ENCODE results near the gene HORMAD2.
A peak's percentile ranks its signal among the peaks of the same experiment; 100 is the strongest.

Gene HORMAD2

DNA sequence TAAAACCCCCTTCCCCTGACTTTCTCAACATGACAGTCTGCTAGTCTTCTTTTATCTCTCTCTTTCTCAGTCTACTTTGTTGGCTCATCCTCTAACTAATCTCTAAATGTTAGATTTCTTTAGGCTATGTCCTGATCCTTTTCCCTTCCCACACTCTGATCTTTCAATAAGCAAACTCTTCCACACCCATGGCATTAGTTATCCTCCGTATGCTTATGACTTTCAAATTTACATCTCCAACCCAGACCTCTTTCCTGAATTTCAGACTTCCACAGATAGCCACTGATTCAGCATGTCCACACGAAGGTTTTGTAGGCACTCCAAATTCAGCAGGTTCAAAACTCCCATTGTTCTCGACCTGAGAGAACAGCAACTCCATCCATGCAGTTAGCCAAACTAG is 90.7 kb downstream of the HORMAD2 start:
- DNase-seq: no peak

DNA sequence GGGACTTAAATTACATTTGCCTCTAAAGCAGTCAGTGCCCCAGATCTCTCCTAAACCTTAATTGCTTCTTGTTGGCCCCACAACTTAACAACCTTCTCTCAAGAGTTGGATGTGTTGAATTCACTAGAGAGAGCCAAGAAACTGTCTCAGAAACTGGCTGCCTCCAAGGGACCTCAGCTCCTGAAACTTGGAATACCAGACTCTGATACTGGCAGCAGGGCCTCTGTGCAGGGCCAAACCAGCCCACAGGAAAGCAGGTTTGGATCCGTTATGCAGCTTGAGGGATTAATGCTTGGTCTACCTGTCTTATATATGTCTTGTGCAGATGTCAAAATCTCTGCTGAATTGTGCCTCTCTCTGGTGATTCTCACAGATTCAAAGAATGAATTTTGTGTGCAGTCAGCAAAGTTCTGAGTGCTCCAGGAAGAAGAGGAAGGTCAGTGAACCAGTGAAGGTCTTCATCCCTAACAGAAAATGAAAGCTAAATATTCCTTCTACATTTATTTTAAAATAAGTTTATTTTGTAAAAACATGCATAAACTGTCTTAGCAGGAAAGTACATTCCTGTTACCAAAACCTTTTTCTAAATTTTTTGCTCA is 95.5 kb downstream of the HORMAD2 start:
- DNase-seq: no peak

DNA sequence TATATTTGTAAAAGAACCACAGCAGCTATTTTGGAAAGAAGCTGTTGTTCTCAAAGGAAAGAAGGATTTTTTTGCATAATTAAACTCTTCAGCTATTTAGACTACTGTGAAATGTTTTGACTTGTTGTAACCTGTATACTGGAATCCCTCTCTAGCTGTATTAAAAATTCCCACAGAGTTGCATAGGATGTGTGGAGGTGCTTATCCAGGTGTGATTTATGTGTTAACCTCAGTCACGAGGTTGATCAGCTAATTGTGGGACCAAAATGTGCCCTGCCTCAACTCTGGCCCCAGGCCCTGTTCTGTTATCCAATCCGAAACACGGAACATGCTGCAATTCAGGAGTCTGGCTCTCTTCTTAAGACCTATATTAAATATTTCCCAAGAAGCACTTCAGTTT is 96.2 kb downstream of the HORMAD2 start:
- DNase-seq: no peak

- peak; percentile 55 for DNase-seq
Observed at GRCh38 chr22:30178181-30179126, 98.2 kb downstream of the HORMAD2 start.

DNA sequence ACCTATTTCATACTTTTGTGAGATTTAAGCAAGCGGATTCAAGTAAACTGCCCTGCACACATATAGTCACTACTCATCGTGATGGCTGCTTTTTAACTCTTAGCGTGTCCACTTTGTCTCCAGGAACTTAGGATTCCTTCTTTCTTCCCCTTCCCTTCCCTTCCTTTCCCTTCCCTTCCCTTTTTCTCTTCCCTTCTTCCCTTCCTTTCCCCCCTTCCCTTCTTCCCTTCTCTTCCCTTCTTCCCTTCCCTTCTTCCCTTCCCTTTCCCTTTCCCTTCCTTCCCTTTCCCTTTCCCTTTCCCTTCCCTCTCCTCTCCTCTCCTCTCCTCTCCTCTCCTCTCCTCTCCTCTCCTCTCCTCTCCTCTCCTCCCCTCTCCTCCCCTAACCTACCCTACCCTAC is 100.4 kb downstream of the HORMAD2 start:
- no peak for DNase-seq

- no peak for DNase-seq
Observed at GRCh38 chr22:30181459-30182349, 101.4 kb downstream of the HORMAD2 start.

DNA sequence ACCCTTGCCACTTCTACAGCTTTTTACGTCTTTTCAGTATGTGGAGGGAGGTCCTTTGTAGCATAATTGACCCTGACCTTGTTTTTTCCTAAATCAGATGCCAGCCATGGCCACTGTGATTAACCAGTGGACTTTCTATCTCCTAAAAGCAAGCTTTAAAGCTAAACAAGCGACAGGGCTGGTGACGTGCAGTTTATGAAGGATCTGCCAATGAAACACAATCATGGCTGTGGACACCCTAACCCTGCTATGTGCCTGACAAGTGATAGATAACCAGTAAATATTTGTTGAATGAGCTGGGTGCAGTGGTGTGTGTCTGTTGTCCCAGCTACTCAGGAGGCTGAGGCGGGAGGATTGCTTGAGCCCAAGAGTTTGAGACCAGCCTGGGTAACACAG is 102.1 kb downstream of the HORMAD2 start:
- DNase-seq: no peak

GRCh38 chr22:30182815-30183214 is 102.6 kb downstream of the HORMAD2 start:
- no peak for DNase-seq

- no peak for DNase-seq
Observed at GRCh38 chr22:30183271-30183670, 103.0 kb downstream of the HORMAD2 start.

DNA sequence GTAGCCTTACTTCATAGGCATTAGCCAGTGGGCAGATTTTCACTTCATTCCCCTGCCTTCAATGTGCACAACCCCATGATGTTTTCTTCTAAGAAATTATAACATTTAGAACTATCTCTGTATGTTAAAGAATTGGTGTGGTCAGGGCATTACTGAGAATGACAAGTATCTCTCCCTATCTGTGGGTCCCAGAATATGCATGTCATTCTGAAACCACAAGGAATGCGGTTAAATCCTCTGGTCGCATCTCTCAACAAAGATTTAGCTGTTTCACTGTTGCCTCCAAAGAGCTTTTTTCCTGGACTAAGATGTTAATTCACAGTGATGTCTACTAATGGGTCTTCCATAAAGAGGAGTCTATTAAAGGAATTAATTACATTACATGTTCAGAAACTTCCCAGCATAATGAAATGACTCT is 103.6 kb downstream of the HORMAD2 start:
- DNase-seq: no peak

- no peak for DNase-seq
Observed at GRCh38 chr22:30185129-30185528, 104.9 kb downstream of the HORMAD2 start.

DNA sequence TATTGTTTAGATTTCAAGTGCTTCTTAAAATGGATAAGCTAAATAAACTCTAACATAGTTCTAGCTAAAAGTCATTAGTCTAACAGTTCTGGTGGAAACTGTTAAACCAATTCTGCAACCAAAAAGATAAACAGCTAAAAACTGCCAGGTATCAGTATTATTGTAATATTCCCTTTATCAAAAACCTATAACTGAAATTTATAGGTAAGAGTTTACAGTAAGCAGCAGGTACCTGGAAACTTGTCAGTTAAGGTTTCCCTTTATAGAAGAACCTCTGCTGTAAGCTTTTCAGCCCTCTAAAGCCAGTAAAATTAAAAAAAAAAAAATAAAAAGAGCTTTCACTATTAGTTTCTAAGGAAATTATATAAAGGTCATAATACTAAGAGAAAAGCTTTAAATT is 105.3 kb downstream of the HORMAD2 start:
- no peak for DNase-seq

DNA sequence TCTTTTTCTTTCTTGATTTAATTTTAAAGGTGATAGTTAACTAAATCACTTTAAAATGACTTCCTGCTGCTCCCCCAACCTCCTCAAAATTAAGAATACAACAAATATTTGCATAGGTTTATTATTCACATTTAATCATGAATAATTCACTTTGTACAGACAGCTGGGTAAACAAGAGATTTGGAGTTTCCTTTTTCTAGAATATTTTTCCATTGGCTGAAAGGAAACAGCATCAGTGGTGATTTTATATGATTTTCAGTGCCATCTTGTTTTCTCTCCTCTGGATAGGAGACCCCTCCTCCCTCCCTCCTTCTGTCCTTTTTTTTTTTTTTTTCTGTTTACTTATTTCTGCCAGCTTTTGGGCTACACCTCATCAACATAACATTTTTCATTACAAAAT is 105.8 kb downstream of the HORMAD2 start:
- DNase-seq: no peak

GRCh38 chr22:30186510-30186909 is 106.2 kb downstream of the HORMAD2 start:
- no peak for DNase-seq

GRCh38 chr22:30187094-30187493 is 106.8 kb downstream of the HORMAD2 start:
- no peak for DNase-seq

DNA sequence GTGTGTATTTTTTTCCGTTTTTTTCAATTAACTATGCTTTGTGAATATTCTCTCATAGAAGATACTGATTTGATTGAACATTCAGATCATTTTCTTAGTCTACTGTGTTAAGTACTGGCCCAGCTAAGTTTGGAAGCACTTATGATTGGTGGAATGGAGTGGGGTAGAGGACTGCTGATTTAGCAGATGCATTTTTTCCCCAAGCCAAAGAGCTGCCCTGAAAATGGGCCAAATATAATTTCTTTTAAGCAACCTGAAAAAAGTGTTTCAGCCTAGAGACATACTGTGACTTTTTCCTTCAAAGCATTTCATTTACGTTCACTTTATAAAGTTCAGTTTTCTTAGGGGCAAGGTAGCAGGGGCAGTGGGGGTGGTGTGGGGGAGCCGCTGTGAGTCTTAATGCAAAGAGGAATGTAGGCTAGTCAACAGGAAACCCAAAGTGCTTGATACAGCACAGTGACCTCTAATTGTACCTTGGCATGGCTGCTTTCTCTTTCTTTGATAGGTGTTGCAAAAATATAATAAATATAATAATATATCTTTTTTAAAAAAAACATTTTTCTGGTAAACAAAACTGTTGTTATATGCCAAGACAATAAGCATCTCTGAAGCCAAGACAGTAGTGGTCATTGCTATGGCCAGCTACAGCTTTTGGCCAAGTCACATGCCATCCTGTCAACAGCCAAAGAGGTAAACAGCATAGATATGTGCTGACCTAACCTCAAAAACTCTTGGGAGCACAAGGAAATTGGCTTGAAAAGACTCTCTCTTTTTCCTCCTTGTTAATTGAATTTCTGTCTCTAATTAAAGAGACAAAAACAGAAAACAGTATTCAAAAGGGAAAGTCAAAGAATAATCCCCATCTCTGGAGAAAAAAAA is 107.5 kb downstream of the HORMAD2 start:
- DNase-seq: peak; percentile 30

DNA sequence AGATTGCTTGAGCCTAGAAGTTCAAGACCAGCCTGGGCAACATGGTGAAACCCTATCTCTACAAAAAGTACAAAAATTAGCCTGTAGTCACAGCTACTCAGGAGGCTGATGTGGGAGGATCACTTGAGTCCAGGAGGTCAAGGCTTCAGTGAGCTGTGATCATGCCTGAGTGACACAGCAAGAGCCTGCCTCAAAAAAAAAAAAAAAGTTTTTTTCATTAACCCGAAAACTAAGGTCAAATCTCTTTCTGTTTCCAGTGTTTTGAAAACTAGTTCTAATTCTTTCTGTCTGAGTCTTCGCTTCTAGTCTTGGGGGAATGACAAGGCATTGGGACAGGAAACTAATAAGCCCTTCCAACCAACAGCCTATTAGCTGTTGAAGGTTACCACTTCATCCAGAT is 108.6 kb downstream of the HORMAD2 start:
- no peak for DNase-seq

- DNase-seq: no peak
Observed at GRCh38 chr22:30190574-30190973, 110.3 kb downstream of the HORMAD2 start.

GRCh38 chr22:30191040-30191701 is 110.9 kb downstream of the HORMAD2 start:
- no peak for DNase-seq

DNA sequence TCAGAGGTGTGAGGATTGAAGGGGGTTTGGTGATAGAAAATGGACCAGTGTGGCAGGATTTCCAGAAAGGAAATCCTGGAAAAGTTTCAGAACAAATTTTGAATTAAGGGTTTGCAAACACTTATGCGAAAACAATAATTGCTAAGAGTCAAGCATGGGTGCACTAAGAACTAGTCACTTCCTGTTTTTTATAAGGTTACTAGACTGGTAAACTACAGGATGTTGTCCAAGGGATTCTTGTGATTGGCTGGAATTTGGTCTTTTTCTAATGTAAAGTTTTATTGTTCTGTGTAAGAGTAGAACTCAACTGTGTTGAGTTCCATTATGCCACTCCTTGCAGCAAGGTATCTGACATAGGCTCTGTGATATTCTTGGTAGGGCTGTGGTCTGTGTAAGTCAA is 112.2 kb downstream of the HORMAD2 start:
- no peak for DNase-seq

- DNase-seq: no peak
Observed at GRCh38 chr22:30193031-30193775, 112.9 kb downstream of the HORMAD2 start.
